ENCODE results near the gene BRSK2. TPM values are rescaled to one million over a fixed set of nuclear protein-coding genes. Genes with fewer than 3 reads are reported as not detected.
"Not testable (repeated sequence)": the region's sequence is repeated elsewhere in the genome, so short reads cannot be mapped to it uniquely, and the experiment has no call there.

BRSK2 gene
- total RNA-seq, 1 donor from 2014 or later, result 0.74 TPM

DNA sequence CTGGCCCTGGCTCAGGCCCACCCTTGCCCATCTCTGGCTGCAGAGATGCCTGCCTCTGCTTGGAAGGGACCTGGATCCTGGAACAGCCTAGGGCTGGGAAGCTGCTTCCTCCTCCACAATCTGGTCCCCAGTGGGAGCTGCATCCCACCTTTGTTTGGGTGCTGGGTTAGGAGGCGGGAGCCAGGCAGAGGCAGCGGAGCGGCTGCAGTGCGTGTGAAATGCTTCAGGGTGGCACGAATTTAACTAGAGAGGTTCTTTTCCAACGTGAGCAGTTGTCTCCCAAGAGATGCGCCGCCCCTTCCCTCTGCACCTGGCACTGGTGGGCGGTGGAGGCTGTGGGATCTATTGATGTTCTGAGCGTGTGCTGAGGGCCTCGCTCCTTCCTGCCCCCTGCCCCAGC, 31.6 kb downstream of the BRSK2 start:
- ATAC-seq, result no peak
- intact Hi-C loops (cut with micrococcal nuclease), result no loop called here
- no peak for DNase-seq

GRCh38 chr11:1422481-1422880, 32.7 kb downstream of the BRSK2 start:
- intact Hi-C loops (cut with micrococcal nuclease), result no loop called here
- DNase-seq (no peak), ATAC-seq (no peak)

- no peak for ATAC-seq
Measured at GRCh38 chr11:1422981-1423380, 33.2 kb downstream of the BRSK2 start.

DNA sequence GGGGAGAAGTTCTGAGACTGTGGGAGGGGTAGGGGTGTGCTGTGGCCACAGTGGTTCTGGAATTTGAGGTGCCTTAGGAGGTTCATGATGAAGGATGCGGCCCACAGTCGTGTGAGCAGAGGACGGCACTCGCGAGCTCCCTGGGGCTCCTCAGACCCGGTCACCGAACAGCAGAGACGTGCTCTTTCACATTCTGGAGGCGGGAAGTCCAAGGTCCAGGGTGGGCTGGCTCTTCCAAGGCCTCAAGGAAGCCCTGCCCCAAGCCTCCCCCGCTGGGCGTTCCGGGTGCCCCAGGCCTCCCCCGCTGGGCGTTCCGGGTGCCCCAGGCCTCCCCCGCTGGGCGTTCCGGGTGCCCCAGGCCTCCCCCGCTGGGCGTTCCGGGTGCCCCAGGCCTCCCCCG, 33.7 kb downstream of the BRSK2 start:
- DNase-seq; ATAC-seq; intact Hi-C loops (cut with micrococcal nuclease): not testable (repeated sequence)

More at GRCh38 chr11:1422981-1423380, 33.2 kb downstream of the BRSK2 start:
- no peak for DNase-seq
- intact Hi-C loops (cut with micrococcal nuclease), result no loop called here

DNA sequence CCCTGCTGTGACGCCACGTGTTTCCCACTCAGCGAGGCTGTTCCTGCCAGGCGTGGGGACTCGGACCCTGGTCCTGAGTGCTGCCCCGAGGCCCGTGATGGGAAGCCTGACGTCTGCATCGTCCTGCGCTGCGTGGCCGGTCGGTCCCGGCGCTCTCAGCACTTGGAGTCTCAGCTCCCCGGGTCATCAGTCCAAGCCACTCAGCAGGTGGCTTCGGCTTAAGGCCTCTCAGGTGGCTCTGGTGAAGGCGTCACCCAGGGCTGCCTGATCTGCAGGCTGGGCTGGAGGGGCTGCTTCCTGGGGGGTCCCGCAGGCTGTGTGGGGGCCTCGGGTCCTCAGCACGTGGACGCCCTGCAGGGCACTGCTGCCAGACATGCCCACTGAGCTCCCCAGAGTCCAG, 35.3 kb downstream of the BRSK2 start:
- ATAC-seq (no peak), DNase-seq (no peak)
- intact Hi-C loops (cut with micrococcal nuclease), result no loop called here

- intact Hi-C loops (cut with micrococcal nuclease), result no loop called here
- ATAC-seq (no peak), DNase-seq (no peak)
Measured at GRCh38 chr11:1425439-1425838, 35.7 kb downstream of the BRSK2 start.

DNA sequence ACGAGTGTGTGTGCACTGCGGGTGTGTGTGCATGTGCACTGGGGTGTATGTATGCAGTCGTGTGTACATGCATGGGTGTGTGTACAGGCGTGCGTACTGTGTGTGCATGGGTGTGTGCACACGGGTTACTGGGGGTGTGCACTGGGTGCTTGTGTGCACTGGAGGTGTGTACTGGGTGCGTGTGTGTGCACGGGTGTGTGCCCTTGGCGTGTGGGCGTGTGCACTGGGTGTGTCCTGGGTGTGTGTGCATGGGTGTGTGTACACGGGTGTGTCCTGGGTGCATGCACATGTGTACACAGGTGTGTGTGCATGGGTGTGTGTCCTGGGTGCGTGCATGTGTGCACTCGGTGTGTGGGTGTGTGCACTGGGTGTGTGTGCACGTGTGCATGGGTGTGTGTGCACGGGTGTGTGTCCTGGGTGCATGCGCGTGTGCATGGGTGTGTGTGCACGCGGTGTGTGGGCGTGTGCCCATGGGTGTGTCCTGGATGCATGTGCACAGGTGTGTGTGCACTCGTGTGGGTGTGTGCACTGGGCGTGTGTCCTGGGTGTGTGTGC, 39.1 kb downstream of the BRSK2 start:
- intact Hi-C loops (cut with micrococcal nuclease), result no loop called here
- no peak for DNase-seq
- ATAC-seq, result no peak

DNA sequence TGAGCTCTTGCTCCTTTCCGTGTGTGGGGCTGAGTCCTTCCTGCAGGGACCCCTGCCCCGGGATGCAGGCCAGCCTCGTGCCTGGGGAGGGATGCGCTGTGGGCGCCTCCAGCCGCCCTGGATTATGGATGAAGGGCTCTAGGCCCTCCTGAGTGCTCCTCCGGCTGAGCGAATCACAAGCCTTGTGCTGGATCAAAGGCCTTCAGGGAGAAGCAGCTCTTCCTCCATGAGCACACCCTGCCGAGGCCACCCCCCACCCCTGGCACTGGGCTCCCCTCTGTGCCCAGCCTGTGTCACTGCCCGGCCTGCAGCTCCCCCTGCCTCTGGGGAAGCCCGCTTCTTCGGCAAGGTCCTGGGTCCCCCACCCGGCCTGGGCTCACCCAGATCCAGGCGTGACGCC, 43.8 kb downstream of the BRSK2 start:
- intact Hi-C loops (cut with micrococcal nuclease), result no loop called here
- ATAC-seq, result no peak

DNA sequence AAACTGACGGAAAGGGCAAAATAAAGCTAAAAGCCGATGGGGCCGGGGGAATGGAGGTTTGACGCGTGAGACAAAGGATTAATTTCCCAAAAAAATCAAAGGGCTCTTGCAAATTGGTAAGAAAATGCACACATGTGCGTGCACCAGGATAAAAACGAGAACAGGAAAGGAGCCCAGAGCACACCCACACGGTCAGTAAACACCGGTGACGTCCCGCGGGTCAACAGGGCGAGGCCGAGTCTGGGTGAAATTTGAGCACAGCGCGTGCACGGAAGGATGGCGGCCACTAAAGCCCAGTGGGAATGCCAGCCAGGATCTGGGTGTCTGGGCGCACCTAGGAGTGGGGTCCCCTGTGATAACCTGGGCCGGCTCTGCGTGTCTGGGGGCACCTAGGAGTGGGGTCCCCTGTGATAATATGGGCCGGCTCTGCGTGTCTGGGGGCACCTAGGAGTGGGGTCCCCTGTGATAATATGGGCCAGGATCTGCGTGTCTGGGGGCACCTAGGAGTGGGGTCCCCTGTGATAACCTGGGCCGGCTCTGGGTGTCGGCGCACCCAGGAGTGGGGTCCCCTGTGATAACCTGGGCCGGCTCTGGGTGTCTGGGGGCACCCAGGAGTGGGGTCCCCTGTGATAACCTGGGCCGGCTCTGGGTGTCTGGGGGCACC, 44.4 kb downstream of the BRSK2 start:
- ATAC-seq, result no peak
- intact Hi-C loops (cut with micrococcal nuclease), result no loop called here
- DNase-seq, result no peak

More for the DNA sequence above, 43.8 kb downstream of the BRSK2 start:
- DNase-seq, result no peak

DNA sequence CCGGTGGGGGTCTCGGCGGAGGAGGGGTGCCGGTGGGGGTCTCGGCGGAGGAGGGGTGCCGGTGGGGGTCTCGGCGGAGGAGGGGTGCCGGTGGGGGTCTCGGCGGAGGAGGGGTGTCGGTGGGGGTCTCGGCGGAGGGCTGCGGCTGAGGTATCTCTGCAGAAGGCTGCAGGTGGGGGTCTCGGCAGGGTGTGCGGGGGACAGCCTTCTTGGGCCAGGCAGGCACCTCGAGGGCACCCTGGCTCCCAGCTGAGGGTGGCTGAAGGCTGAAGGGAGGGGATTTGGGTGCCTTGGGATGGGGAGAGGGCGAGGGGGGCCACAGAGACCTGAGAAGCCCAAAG, 45.7 kb downstream of the BRSK2 start:
- DNase-seq; intact Hi-C loops (cut with micrococcal nuclease); ATAC-seq: not testable (repeated sequence)

DNA sequence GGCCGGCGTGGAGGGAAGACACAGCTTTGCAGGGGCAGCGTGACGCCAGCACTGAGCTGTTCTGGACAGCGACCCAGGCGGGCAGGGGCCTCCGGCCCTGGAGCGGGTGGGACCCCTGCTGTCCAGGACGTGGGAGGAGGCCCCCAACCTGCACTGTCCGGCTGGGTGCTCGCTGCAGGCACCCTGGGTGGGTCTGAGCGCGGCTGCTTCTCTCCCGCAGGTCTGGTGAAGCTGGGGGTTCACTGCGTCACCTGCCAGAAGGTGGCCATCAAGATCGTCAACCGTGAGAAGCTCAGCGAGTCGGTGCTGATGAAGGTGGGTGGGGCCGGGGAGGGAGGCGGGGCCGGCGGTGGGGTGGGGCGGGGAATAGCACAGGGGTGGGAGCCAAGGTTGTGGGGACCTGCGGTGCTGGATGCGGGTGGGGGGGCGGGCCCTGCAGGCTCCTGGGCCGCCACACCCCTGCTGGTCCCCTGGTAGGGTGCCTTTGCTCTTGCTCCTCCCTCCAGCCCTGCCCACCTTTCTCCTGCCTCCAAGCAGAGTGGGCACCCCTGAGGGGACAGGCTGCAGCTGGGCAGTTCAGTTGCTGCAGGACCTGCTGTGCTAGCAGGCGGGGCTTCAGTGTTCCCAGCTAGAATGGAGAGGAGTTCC, 46.2 kb downstream of the BRSK2 start:
- ATAC-seq (no peak), DNase-seq (no peak)
- intact Hi-C loops (cut with micrococcal nuclease), result no loop called here

- DNase-seq (no peak), ATAC-seq (no peak)
- intact Hi-C loops (cut with micrococcal nuclease), result no loop called here
Measured at GRCh38 chr11:1436468-1437039, 46.8 kb downstream of the BRSK2 start.

DNA sequence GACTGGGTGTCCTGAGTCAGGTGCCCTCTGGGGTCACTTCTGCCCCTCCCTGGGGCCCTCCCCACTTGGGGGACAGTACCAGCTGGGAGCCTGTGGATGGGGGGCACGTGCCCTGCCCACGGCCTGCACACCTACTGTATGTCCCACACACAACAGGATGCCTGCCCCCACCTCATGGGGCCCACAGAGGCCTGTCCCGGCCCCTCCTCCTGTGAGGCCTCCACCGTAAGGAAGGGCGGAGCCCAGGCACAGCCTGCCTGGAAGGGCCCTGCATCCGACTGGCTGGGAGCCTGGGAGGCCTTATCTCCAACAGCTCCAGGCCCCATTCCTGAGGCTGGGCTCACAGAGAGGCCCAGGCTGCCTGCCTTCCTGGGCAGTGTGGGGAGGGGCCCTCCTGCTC, 47.8 kb downstream of the BRSK2 start:
- peak; percentile 97 for ATAC-seq
- peak; percentile 83 for DNase-seq
- intact Hi-C loops (cut with micrococcal nuclease), result no loop called here

DNA sequence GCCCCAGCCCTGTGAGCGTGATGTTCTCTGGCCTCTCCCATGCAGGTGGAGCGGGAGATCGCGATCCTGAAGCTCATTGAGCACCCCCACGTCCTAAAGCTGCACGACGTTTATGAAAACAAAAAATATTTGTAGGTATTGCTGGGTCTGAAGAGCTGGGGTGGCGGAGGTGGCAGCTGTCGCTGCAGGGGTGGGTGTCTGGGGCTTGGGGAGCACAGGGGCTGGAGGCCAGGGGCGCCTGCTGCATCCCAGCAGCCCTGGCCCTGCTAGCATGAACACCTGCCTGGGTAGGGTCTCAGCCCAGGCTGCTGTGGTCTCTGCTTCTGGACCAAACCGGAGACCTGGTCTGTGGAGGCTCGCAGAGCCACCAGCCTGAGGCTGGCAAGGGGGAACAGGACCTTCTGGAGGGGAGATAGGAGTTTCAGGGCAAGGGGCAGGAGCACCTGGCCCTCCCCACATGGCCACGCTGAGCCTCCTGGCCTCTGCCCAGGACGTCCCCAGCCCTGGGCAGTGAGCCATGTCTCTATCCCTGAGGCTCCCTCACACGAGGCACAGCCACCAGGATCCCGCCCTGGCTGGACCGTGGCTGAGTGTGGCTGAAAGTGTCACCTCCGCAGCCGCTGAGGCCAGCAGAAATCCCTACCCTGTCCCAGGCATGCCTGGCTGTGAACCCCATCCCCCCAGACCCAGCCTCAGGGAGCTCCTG, 48.7 kb downstream of the BRSK2 start:
- DNase-seq (peak; percentile 54), ATAC-seq (peak; percentile 41)
- intact Hi-C loops (cut with micrococcal nuclease), result no loop called here

GRCh38 chr11:1438967-1439330, 49.2 kb downstream of the BRSK2 start:
- ATAC-seq, result no peak
- intact Hi-C loops (cut with micrococcal nuclease), result no loop called here
- DNase-seq, result no peak

- DNase-seq, result no peak
Measured at GRCh38 chr11:1439341-1439740, 49.6 kb downstream of the BRSK2 start.

DNA sequence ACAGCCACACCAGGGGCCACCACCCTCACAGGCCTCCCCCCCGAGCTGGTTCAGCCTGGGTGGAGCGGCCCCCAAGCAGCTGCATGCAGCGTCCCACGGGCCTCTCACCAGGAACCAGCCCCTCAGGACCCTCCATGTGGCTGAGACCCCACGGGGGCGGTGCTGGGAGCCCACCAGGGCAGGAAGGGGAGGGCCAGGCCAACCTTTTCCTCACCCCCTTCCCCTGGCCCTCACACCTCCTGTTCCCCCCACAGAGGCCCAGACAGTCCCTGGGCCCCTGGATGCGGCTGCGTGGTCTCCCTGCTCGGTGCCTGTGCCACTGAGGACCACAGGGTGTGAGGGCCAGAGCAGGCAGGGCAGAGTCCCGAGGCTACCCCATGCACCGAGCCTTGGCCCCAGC, 50.3 kb downstream of the BRSK2 start:
- ATAC-seq (no peak), DNase-seq (no peak)
- intact Hi-C loops (cut with micrococcal nuclease), result no loop called here

More at GRCh38 chr11:1439341-1439740, 49.6 kb downstream of the BRSK2 start:
- ATAC-seq, result no peak
- intact Hi-C loops (cut with micrococcal nuclease), result no loop called here

- intact Hi-C loops (cut with micrococcal nuclease), result no loop called here
- DNase-seq (no peak), ATAC-seq (no peak)
Measured at GRCh38 chr11:1440496-1440895, 50.8 kb downstream of the BRSK2 start.

DNA sequence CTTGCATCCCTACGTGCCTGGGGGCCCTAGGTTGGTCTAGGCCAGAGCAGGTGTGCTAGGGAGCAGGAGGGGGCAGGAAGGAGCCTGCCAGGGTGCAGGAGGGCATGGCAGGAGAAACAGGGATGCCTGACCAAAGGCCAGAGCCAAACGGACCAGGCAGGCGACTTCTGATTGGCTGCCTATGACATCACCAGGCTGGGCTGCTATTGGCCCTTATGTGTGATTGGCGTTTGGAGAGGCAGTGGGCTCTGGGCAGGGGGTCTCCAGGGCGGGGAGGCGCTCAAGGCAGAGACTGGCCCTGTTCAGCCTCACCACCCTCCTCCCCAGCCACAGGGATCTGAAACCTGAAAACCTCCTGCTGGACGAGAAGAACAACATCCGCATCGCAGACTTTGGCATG, 52.4 kb downstream of the BRSK2 start:
- ATAC-seq (no peak), DNase-seq (no peak)
- intact Hi-C loops (cut with micrococcal nuclease), result no loop called here

DNA sequence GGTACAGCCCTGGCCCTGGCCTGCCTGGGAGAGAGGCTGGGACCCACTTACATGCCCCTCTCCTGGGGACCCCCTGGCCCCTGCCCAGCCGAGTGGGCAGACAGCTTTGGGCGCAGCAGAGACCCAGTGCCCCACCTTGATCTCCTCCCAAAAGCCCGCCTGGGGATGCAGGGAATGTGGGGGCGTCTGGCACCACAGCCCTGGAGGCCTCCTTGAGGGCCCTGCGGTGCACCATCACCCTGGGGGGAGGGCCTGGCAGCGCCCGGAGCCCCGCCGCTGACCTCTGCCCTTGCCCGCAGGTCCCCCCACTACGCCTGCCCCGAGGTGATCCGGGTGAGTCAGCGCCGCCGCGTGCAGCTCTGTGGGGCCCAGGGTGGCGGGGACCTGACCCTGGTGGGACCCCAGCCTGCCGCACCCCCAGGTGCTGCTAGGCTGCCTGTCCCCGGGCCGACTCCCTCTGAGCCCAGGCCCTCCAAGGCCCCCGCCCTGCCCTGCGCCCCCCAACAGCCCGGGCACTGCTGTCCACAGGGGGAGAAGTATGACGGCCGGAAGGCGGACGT, 53.2 kb downstream of the BRSK2 start:
- ATAC-seq (no peak), DNase-seq (no peak)
- intact Hi-C loops (cut with micrococcal nuclease), result no loop called here
